Fibroblast of the aortic adventitia (primary cell): Measurements from ENCODE around the gene PLD2. TPM values are rescaled to one million over a fixed set of nuclear protein-coding genes. Genes with fewer than 3 reads are reported as not detected.

Experiments used
- DNase-seq: peaks from one replicate; pipeline ENCODE4 v3.0.0-alpha.2; 2010; ENCODE audit warnings: low read depth
- H3K4me3 ChIP-seq: 2 replicates; pipeline ENCODE4 v1.5.1; 2011; ENCODE audit warnings: low read depth, mild to moderate bottlenecking, control low read depth, low read length, moderate library complexity
- total RNA-seq: library from RNA; depleted of rRNA; stranded (reverse); fragments of >200 nt; gene quantifications from 2 replicates; pipeline ENCODE4 v1.2.3, GENCODE V29; 2012; ENCODE audit warnings: low replicate concordance
- TF ChIP-seq, protein P1 (sequence below): IDR thresholded peaks from 2 replicates; pipeline ENCODE4 v1.5.1; 2011; ENCODE audit warnings: mild to moderate bottlenecking, low read length, control low read depth, inconsistent platforms; ENCODE audit not compliant: insufficient read depth

PLD2 gene
- total RNA-seq, 1 donor: 18.4 TPM

- TF ChIP-seq, protein P1, sequence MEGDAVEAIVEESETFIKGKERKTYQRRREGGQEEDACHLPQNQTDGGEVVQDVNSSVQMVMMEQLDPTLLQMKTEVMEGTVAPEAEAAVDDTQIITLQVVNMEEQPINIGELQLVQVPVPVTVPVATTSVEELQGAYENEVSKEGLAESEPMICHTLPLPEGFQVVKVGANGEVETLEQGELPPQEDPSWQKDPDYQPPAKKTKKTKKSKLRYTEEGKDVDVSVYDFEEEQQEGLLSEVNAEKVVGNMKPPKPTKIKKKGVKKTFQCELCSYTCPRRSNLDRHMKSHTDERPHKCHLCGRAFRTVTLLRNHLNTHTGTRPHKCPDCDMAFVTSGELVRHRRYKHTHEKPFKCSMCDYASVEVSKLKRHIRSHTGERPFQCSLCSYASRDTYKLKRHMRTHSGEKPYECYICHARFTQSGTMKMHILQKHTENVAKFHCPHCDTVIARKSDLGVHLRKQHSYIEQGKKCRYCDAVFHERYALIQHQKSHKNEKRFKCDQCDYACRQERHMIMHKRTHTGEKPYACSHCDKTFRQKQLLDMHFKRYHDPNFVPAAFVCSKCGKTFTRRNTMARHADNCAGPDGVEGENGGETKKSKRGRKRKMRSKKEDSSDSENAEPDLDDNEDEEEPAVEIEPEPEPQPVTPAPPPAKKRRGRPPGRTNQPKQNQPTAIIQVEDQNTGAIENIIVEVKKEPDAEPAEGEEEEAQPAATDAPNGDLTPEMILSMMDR: peak; percentile 63
- peak overlapping the region; percentile 75 for H3K4me3 ChIP-seq
- peak; percentile 88 for DNase-seq
Observed at GRCh38 chr17:4789951-4790704, 16.8 kb upstream of the PLD2 start.

- no peak for DNase-seq
- H3K4me3 ChIP-seq: peak overlapping the region; percentile 75
- TF ChIP-seq, protein P1: no peak
Observed at GRCh38 chr17:4790705-4791088, 16.3 kb upstream of the PLD2 start.

GRCh38 chr17:4795168-4795567 is 11.8 kb upstream of the PLD2 start:
- TF ChIP-seq, protein P1: no peak
- H3K4me3 ChIP-seq: no peak overlapping the region
- DNase-seq: no peak

- TF ChIP-seq, protein P1: no peak
- DNase-seq: peak; percentile 28
- peak overlapping the region; percentile 99 for H3K4me3 ChIP-seq
Observed at GRCh38 chr17:4796552-4796920, 10.4 kb upstream of the PLD2 start.

GRCh38 chr17:4800462-4801196 is 6.3 kb upstream of the PLD2 start:
- no peak overlapping the region for H3K4me3 ChIP-seq
- TF ChIP-seq, protein P1: no peak
- DNase-seq: no peak

GRCh38 chr17:4802228-4802627 is 4.7 kb upstream of the PLD2 start, which contains the start of gene C17orf114:
C17orf114 (minus strand) TSS chr17:4802328.
- DNase-seq: no peak
- no peak within 1 kb of the TSS for H3K4me3 ChIP-seq
- TF ChIP-seq, protein P1: no peak

- peak overlapping the region; percentile 76 for H3K4me3 ChIP-seq
- no peak for DNase-seq
- TF ChIP-seq, protein P1: no peak
Observed at GRCh38 chr17:4806456-4806776, 536 bp upstream of the PLD2 start.
